ENCODE results near the gene MAP2.
A peak's percentile ranks its signal among the peaks of the same experiment; 100 is the strongest.

Gene MAP2

GRCh38 chr2:209424781-209425470 lies 1.1 kb downstream of the MAP2 start:
- DNase-seq, result no peak

GRCh38 chr2:209425471-209426071 lies 1.7 kb downstream of the MAP2 start:
- peak; percentile 57 for DNase-seq

GRCh38 chr2:209426432-209426831 lies 2.6 kb downstream of the MAP2 start:
- DNase-seq, result no peak

GRCh38 chr2:209431701-209432100 lies 7.9 kb downstream of the MAP2 start:
- DNase-seq, result no peak

- DNase-seq, result peak; percentile 33
These were observed 17.7 kb downstream of the MAP2 start for GRCh38 chr2:209441541-209441940.

GRCh38 chr2:209442939-209443338 lies 19.1 kb downstream of the MAP2 start:
- DNase-seq, result no peak

- DNase-seq, result no peak
These were observed 21.6 kb downstream of the MAP2 start for GRCh38 chr2:209445485-209445884.

- no peak for DNase-seq
These were observed 27.5 kb downstream of the MAP2 start for GRCh38 chr2:209451209-209451834.

GRCh38 chr2:209456489-209456888 lies 32.6 kb downstream of the MAP2 start:
- DNase-seq, result no peak

GRCh38 chr2:209458008-209458979 lies 34.4 kb downstream of the MAP2 start:
- DNase-seq, result no peak

- DNase-seq, result no peak
These were observed 35.5 kb downstream of the MAP2 start for GRCh38 chr2:209459359-209459758.

- DNase-seq, result no peak
These were observed 36.4 kb downstream of the MAP2 start for GRCh38 chr2:209460151-209460761.

GRCh38 chr2:209463226-209463625 lies 39.4 kb downstream of the MAP2 start:
- DNase-seq, result no peak

- no peak for DNase-seq
These were observed 40.0 kb downstream of the MAP2 start for GRCh38 chr2:209463835-209464234.

- no peak for DNase-seq
These were observed 45.0 kb downstream of the MAP2 start for GRCh38 chr2:209468846-209469245.

- no peak for DNase-seq
These were observed 45.6 kb downstream of the MAP2 start for GRCh38 chr2:209469481-209469880.

GRCh38 chr2:209470466-209470865 lies 46.6 kb downstream of the MAP2 start:
- DNase-seq, result no peak

GRCh38 chr2:209471037-209471436 lies 47.2 kb downstream of the MAP2 start:
- no peak for DNase-seq

GRCh38 chr2:209472112-209472832 lies 48.4 kb downstream of the MAP2 start:
- DNase-seq, result no peak

- no peak for DNase-seq
These were observed 49.0 kb downstream of the MAP2 start for GRCh38 chr2:209472871-209473270.

- DNase-seq, result no peak
These were observed 50.1 kb downstream of the MAP2 start for GRCh38 chr2:209473930-209474419.

- no peak for DNase-seq
These were observed 51.1 kb downstream of the MAP2 start for GRCh38 chr2:209474960-209475359.
